ENCODE results near the gene HAL. TPM values are rescaled to one million over a fixed set of nuclear protein-coding genes. Genes with fewer than 3 reads are reported as not detected.

Gene HAL
- total and polyA plus RNA-seq, 2 of the 8 experiments (the other 6 are each of a cell fraction or from before 2014, with no cell fraction given), result 0.12 to 0.17 TPM

- TF ChIP-seq SIN3A (conservative IDR thresholded peaks at IDR 0.05 in 1 of 2, IDR thresholded peaks at IDR 0.05 in 1 of 2; ENCODE audit: low read depth in 1 of 2, low read length in 2 of 2) (no peak), CHD1 (IDR thresholded peaks at IDR 0.05; ENCODE audit: low read depth, low read length) (no peak), NRF1 (IDR thresholded peaks at IDR 0.05; ENCODE audit: low read depth, low read length) (no peak), E2F6 (IDR thresholded peaks at IDR 0.05) (no peak), POLR2A (IDR thresholded peaks at IDR 0.05; ENCODE audit: control extremely low read depth in 1 of 2, low read depth in 2 of 2, low read length in 2 of 2) (no peak), KDM4A (IDR thresholded peaks at IDR 0.05; ENCODE audit: low read depth, low read length, severe bottlenecking) (no peak), HDAC2 (IDR thresholded peaks at IDR 0.05; ENCODE audit: borderline replicate concordance in 1 of 2, low read depth in 2 of 2, low read length in 2 of 2) (no peak), ZNF274 (IDR thresholded peaks at IDR 0.05; ENCODE audit: borderline replicate concordance, extremely low read depth, low read length) (no peak), BCL11A (IDR thresholded peaks at IDR 0.05; ENCODE audit: low read depth in 2 of 2, low read length in 2 of 2) (no peak), GABPA (IDR thresholded peaks at IDR 0.05; ENCODE audit: borderline replicate concordance, insufficient read depth, low read length) (no peak), SAP30 (IDR thresholded peaks at IDR 0.05; ENCODE audit: insufficient read depth, insufficient replicate concordance, low read length) (no peak)
- TF ChIP-seq, protein P1, sequence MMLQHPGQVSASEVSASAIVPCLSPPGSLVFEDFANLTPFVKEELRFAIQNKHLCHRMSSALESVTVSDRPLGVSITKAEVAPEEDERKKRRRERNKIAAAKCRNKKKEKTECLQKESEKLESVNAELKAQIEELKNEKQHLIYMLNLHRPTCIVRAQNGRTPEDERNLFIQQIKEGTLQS (IDR thresholded peaks at IDR 0.05; ENCODE audit: insufficient read depth, low read depth, low read length), result no peak
- CTCF ChIA-PET (ENCODE audit: partially characterized antibody), result interaction anchor here (1.0 to 7.3 kb wide), 4 partner anchors 11 to 60 kb away, joined by 3 to 69 read pairs (median 5); partner anchors contain the start of gene HAL
- no peak for FAIRE-seq
These were observed 17.4 kb downstream of the HAL start for GRCh38 chr12:95978774-95979173.

More at GRCh38 chr12:95978774-95979173, 17.4 kb downstream of the HAL start:
- H2BK20ac ChIP-seq (ENCODE audit: low read length), result no peak overlapping the region
- no peak overlapping the region for H3K4ac ChIP-seq (replicated peaks; ENCODE audit: insufficient read length, low read depth, low read length)
- H2BK12ac ChIP-seq (ENCODE audit: low read depth, low read length), result no peak overlapping the region
- H2BK15ac ChIP-seq (ENCODE audit: low read length), result no peak overlapping the region
- H3K27ac ChIP-seq (ENCODE audit: low read depth, low read length), result no peak overlapping the region
- no peak overlapping the region for H2BK120ac ChIP-seq (replicated peaks; ENCODE audit: low read depth, low read length)
- no peaks in the 10 kb centered on the region for H3K36me3 ChIP-seq (ENCODE audit: control insufficient read depth in 2 of 4, insufficient read depth in 4 of 4, low read length in 3 of 4)
- H4K8ac ChIP-seq (ENCODE audit: extremely low read depth, insufficient read depth, low read length), result no peak overlapping the region
- POLR2A ChIA-PET (ENCODE audit: partially characterized antibody), result no interaction called here
- H3K4me3 ChIP-seq (ENCODE audit: extremely low read depth in 1 of 4, insufficient read depth in 2 of 4, low read depth in 3 of 4, low read length in 4 of 4), result no peak overlapping the region
- no peak overlapping the region for H3K14ac ChIP-seq (ENCODE audit: insufficient read length)
- H2BK5ac ChIP-seq (ENCODE audit: low read depth, low read length), result no peak overlapping the region
- H3K23ac ChIP-seq (ENCODE audit: insufficient read length), result no peak overlapping the region
- H4K20me1 ChIP-seq (replicated peaks in 1 of 2; ENCODE audit: control insufficient read depth in 1 of 2, insufficient read depth in 2 of 2, low read length in 2 of 2), result no peaks in the 10 kb centered on the region
- DNase-seq (ENCODE audit: low read depth in 1 of 2, low spot score in 2 of 2), result no peak
- no peak overlapping the region for H4K5ac ChIP-seq (ENCODE audit: insufficient read length, low read depth, low read length)
- no peak overlapping the region for H2AK5ac ChIP-seq (ENCODE audit: low read depth, low read length)
- no peak overlapping the region for H3K9ac ChIP-seq (replicated peaks in 1 of 4; ENCODE audit: extremely low read depth in 1 of 4, low read depth in 3 of 4, low read length in 3 of 4)
- H3K23me2 ChIP-seq (ENCODE audit: low read depth, low read length), result no peaks in the 10 kb centered on the region
- no peaks in the 10 kb centered on the region for H3K79me2 ChIP-seq (ENCODE audit: control insufficient read depth in 1 of 2, insufficient read depth in 2 of 2, low read length in 2 of 2)
- no peak overlapping the region for H4K91ac ChIP-seq (replicated peaks; ENCODE audit: insufficient read length, low read length)
- H3K56ac ChIP-seq (replicated peaks; ENCODE audit: insufficient read length, low read depth, low read length), result no peak overlapping the region
- no peaks in the 10 kb centered on the region; a peak in 1 of 7 replicates for H3K4me1 ChIP-seq (replicated peaks in 1 of 4; ENCODE audit: control insufficient read depth in 3 of 4, insufficient read depth in 4 of 4, low read length in 3 of 4)
- H2AFZ ChIP-seq (ENCODE audit: low read length), result no peak overlapping the region
- H3K18ac ChIP-seq (ENCODE audit: extremely low read depth, low read length), result no peak overlapping the region
- H3K4me2 ChIP-seq (ENCODE audit: insufficient read depth in 1 of 2, low read depth in 2 of 2, low read length in 2 of 2), result no peak overlapping the region
- no peaks in the 10 kb centered on the region for H3K79me1 ChIP-seq (ENCODE audit: low read depth, low read length)
- WGBS, 2 experiments (ENCODE audit: extremely low coverage in 1 of 2, insufficient coverage in 1 of 2, insufficient read length in 1 of 2, insufficient replicate concordance in 2 of 2, low coverage in 1 of 2, low lambda C conversion rate in 2 of 2, missing lambda C conversion rate in 1 of 2), result 93% methylated on average over 3 of the region's 3 CpGs; no CpG with 5 or more reads in 1 of the 2 experiments
- no peaks in the 10 kb centered on the region for H3K9me3 ChIP-seq (ENCODE audit: insufficient read depth in 2 of 2, low read depth in 1 of 2, low read length in 1 of 2)
- H3K27me3 ChIP-seq (replicated peaks in 1 of 4; ENCODE audit: control insufficient read depth in 3 of 4, extremely low read depth in 1 of 4, insufficient read depth in 3 of 4, low read length in 3 of 4), result no peaks in the 10 kb centered on the region
